GM13976 (cell line): ENCODE results near the gene MS4A18.
A peak's percentile ranks its signal among the peaks of the same experiment; 100 is the strongest.

Source experiments
- DNase-seq: peaks from one replicate; pipeline ENCODE4 v3.0.0; 2012; ENCODE audit warnings: low spot score
- CTCF ChIP-seq: IDR thresholded peaks from 2 replicates; pipeline ENCODE4 v1.5.1; 2012; ENCODE audit warnings: borderline replicate concordance, mild to moderate bottlenecking; ENCODE audit not compliant: insufficient read depth; ENCODE audit errors: extremely low read depth, missing control alignments, control extremely low read depth
- in situ Hi-C: fragments of 300-500 bp; cut with MboI; formaldehyde crosslinking; loops from one replicate; pipeline ENCODE4 v1.12.0; 2022; ENCODE audit warnings: low sequenced_read_pairs, mixed read lengths, inconsistent platforms; ENCODE audit not compliant: unreplicated experiment

Gene MS4A18

GRCh38 chr11:60763692-60764369 lies 39.3 kb downstream of the MS4A18 start:
- DNase-seq, result no peak
- in situ Hi-C loops, result no loop called here
- TF ChIP-seq CTCF, result no peak

- in situ Hi-C loops, result no loop called here
- DNase-seq, result peak; percentile 64
- no peak for TF ChIP-seq CTCF
These were observed 40.4 kb downstream of the MS4A18 start for GRCh38 chr11:60764879-60765278.

- no peak for DNase-seq
- TF ChIP-seq CTCF, result no peak
- in situ Hi-C loops, result no loop called here
These were observed 40.8 kb downstream of the MS4A18 start for GRCh38 chr11:60765355-60765754.

GRCh38 chr11:60766547-60766946 lies 42.0 kb downstream of the MS4A18 start:
- DNase-seq, result no peak
- TF ChIP-seq CTCF, result no peak
- in situ Hi-C loops, result no loop called here

GRCh38 chr11:60767388-60767811 lies 42.9 kb downstream of the MS4A18 start:
- peak; percentile 55 for DNase-seq
- no peak for TF ChIP-seq CTCF
- in situ Hi-C loops, result no loop called here

- in situ Hi-C loops, result no loop called here
- DNase-seq, result no peak
- TF ChIP-seq CTCF, result no peak
These were observed 43.7 kb downstream of the MS4A18 start for GRCh38 chr11:60768202-60768601.

- TF ChIP-seq CTCF, result no peak
These were observed 44.8 kb downstream of the MS4A18 start for GRCh38 chr11:60769273-60769672.

More at GRCh38 chr11:60769273-60769672, 44.8 kb downstream of the MS4A18 start:
- in situ Hi-C loops, result no loop called here
- DNase-seq, result no peak
